ENCODE data around the gene PTGFR.

DNA sequence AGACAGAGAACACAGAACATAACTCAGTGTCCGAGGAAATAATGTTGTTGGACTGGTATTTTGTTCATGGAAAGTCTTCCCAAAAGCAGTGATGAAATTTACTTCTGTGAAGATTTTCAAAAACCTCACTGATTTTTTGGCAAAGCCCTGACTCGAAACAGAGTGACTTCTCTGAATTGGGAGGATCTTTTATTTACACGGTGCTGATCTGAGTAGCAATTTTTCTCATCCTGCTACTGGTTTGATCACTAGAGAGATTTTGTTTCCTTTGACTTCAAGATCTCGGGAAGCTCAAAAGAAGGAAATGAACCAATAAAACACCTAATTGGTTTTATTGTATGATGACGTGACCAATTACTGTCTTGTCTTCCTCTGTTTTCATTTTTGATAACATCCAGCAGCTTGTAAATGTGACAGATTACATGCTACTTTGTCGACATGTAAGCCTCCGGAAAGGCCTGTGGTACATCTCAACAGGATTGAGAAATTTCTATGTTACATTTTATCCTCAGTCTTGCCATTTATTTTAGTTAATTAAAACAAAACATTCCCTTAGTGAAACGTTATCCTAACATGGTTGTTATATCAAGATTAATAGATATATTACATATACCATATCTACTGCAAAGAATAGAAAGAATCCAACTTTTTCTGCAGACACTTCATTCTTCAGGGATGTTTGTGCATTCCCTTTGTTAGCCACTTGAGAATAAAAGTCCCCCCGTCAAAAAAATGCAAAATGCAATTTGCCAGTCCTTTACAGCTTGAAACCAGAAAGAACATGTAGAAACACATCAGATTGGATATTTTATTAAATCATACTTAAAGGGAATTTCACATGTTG is 86.7 kb downstream of the PTGFR start:
- TF ChIP-seq NFRKB (IDR thresholded peaks at IDR 0.05) = no peak
- no peak for TF ChIP-seq ZEB1 (IDR thresholded peaks at IDR 0.05; ENCODE audit: insufficient replicate concordance, low read depth)
- TF ChIP-seq WIZ (CRISPR knock-in tag; IDR thresholded peaks at IDR 0.05) = no peak
- TF ChIP-seq ESRRA (CRISPR knock-in tag; IDR thresholded peaks at IDR 0.05; ENCODE audit: low read depth) = no peak
- TF ChIP-seq FOSL1 (CRISPR knock-in tag; IDR thresholded peaks at IDR 0.05; ENCODE audit: borderline replicate concordance) = no peak
- TF ChIP-seq, protein P1, sequence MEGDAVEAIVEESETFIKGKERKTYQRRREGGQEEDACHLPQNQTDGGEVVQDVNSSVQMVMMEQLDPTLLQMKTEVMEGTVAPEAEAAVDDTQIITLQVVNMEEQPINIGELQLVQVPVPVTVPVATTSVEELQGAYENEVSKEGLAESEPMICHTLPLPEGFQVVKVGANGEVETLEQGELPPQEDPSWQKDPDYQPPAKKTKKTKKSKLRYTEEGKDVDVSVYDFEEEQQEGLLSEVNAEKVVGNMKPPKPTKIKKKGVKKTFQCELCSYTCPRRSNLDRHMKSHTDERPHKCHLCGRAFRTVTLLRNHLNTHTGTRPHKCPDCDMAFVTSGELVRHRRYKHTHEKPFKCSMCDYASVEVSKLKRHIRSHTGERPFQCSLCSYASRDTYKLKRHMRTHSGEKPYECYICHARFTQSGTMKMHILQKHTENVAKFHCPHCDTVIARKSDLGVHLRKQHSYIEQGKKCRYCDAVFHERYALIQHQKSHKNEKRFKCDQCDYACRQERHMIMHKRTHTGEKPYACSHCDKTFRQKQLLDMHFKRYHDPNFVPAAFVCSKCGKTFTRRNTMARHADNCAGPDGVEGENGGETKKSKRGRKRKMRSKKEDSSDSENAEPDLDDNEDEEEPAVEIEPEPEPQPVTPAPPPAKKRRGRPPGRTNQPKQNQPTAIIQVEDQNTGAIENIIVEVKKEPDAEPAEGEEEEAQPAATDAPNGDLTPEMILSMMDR (CRISPR knock-in tag; IDR thresholded peaks at IDR 0.05) = no peak
- no peak for TF ChIP-seq FOXM1 (CRISPR knock-in tag; IDR thresholded peaks at IDR 0.05)
- no peak for TF ChIP-seq CHCHD3 (CRISPR knock-in tag; IDR thresholded peaks at IDR 0.05)
- TF ChIP-seq ZNF878 (CRISPR knock-in tag; IDR thresholded peaks at IDR 0.05) = no peak
- no peak for TF ChIP-seq ZFP37 (CRISPR knock-in tag; IDR thresholded peaks at IDR 0.05; ENCODE audit: borderline replicate concordance)
- TF ChIP-seq ELF4 (CRISPR knock-in tag; IDR thresholded peaks at IDR 0.05; ENCODE audit: borderline replicate concordance) = no peak
- TF ChIP-seq, protein P2, sequence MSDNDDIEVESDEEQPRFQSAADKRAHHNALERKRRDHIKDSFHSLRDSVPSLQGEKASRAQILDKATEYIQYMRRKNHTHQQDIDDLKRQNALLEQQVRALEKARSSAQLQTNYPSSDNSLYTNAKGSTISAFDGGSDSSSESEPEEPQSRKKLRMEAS (IDR thresholded peaks at IDR 0.05) = no peak
- TF ChIP-seq ATF7 (IDR thresholded peaks at IDR 0.05) = peak; percentile 51; the same call in 1 of the 2 replicates
- TF ChIP-seq ATF7 (CRISPR knock-in tag; IDR thresholded peaks at IDR 0.05) = no peak

Measured in HepG2 (cell line).